Keratinocyte (primary cell): ENCODE results near the gene ITPR1. TPM values are rescaled to one million over a fixed set of nuclear protein-coding genes. Genes with fewer than 3 reads are reported as not detected.

Experiments
- DNase-seq: peaks from one replicate; pipeline ENCODE4 v3.0.0-alpha.2; 2011; ENCODE audit warnings: low read depth, missing footprints, low spot score
- FAIRE-seq: peaks from 2 replicates; lab custom pipeline; 2011; peaks lifted over from hg19 to GRCh38; lab: Jason Lieb, UNC
- H2AFZ ChIP-seq: 2 replicates; pipeline ENCODE4 v1.6.0; 2012; ENCODE audit warnings: low read length, control low read depth, inconsistent platforms; ENCODE audit not compliant: control insufficient read depth
- H3K27ac ChIP-seq: 2 replicates; pipeline ENCODE4 v1.5.1; 2011; ENCODE audit warnings: low read length; ENCODE audit not compliant: control insufficient read depth, insufficient read depth
- H3K27me3 ChIP-seq: 3 replicates; pipeline ENCODE4 v1.6.0; 2011; ENCODE audit warnings: low read length; ENCODE audit not compliant: control insufficient read depth, insufficient read depth; ENCODE audit errors: extremely low read depth
- H3K36me3 ChIP-seq, 2 experiments: 2 replicates in 1 of 2; 3 replicates in 1 of 2; pipeline ENCODE4 v1.5.1; 2011; ENCODE audit warnings: low read length in 2 of 2, mild to moderate bottlenecking in 1 of 2; ENCODE audit not compliant: control insufficient read depth in 2 of 2, insufficient read depth in 2 of 2; ENCODE audit errors: extremely low read depth in 1 of 2
- H3K4me1 ChIP-seq: 3 replicates; pipeline ENCODE4 v1.5.1; 2011; ENCODE audit warnings: low read length; ENCODE audit not compliant: control insufficient read depth, insufficient read depth; ENCODE audit errors: extremely low read depth
- H3K4me2 ChIP-seq: 3 replicates; pipeline ENCODE4 v1.6.0; 2011; ENCODE audit warnings: low read depth, low read length; ENCODE audit not compliant: control insufficient read depth, insufficient read depth; ENCODE audit errors: extremely low read depth
- H3K4me3 ChIP-seq, 3 experiments: fragments of 200-600 bp in 1 of 3; sonication (generic) in 1 of 3; 2 replicates in 2 of 3; 3 replicates in 1 of 3; pipeline ENCODE4 v1.5.1; 2011 to 2016; ENCODE audit warnings: low read length in 3 of 3, mild to moderate bottlenecking in 3 of 3, control low read depth in 2 of 3, inconsistent platforms in 1 of 3, low read depth in 1 of 3, mixed read lengths in 1 of 3, mixed run types in 1 of 3, moderate library complexity in 1 of 3; ENCODE audit not compliant: control insufficient read depth in 2 of 3, insufficient read depth in 2 of 3; ENCODE audit errors: extremely low read depth in 1 of 3
- H3K79me2 ChIP-seq: 2 replicates; pipeline ENCODE4 v1.6.0; 2012; ENCODE audit warnings: low read length; ENCODE audit not compliant: control insufficient read depth, insufficient read depth
- H3K9ac ChIP-seq: 3 replicates; pipeline ENCODE4 v1.6.0; 2011; ENCODE audit warnings: low read length; ENCODE audit not compliant: control insufficient read depth, insufficient read depth; ENCODE audit errors: extremely low read depth
- H3K9me1 ChIP-seq: 3 replicates; pipeline ENCODE4 v1.6.0; 2011; ENCODE audit warnings: low read length; ENCODE audit not compliant: control insufficient read depth, insufficient read depth; ENCODE audit errors: extremely low read depth
- H3K9me3 ChIP-seq: 2 replicates; pipeline ENCODE4 v1.5.1; 2012; ENCODE audit warnings: low read depth, low read length; ENCODE audit not compliant: control insufficient read depth
- H4K20me1 ChIP-seq: 3 replicates; pipeline ENCODE4 v1.6.0; 2011; ENCODE audit warnings: low read length; ENCODE audit not compliant: control insufficient read depth, insufficient read depth; ENCODE audit errors: extremely low read depth
- CTCF ChIP-seq, 3 experiments: IDR thresholded peaks in 1 of 3; conservative IDR thresholded peaks in 1 of 3; optimal IDR thresholded peaks in 1 of 3; 2 replicates in 2 of 3; 3 replicates in 1 of 3; pipeline versions ENCODE3 to v1.5.1; 2011; ENCODE audit warnings: low read length in 3 of 3, mild to moderate bottlenecking in 3 of 3, moderate library complexity in 2 of 3, control low read depth in 1 of 3, inconsistent platforms in 1 of 3; ENCODE audit not compliant: insufficient read depth in 2 of 3; ENCODE audit errors: extremely low read depth in 1 of 3
- EZH2 ChIP-seq: IDR thresholded peaks from one replicate; pipeline ENCODE4 v1.6.1; 2012; ENCODE audit warnings: inconsistent platforms, mild to moderate bottlenecking, low read length, moderate library complexity
- dilution Hi-C: fragments of 300-500 bp; cut with MboI; formaldehyde crosslinking; loops from one replicate; pipeline ENCODE4 v1.7.0; 2020; ENCODE audit warnings: low sequenced_read_pairs; ENCODE audit not compliant: extremely low pct_ligation_motif_present
- polyA plus RNA-seq, 5 experiments: library from polyadenylated mRNA; depleted of rRNA in 3 of 5; stranded (reverse) in 3 of 5; stranded (forward) in 1 of 5; unstranded in 1 of 5; fragments of >200 nt; gene quantifications; 1 replicate in 1 of 5; 2 replicates in 3 of 5; 3 replicates in 1 of 5; pipeline versions ENCODE4 v1.2.1 to v1.2.3, GENCODE V29; 2011 to 2012; ENCODE audit warnings: missing spikeins in 2 of 5, low read depth in 1 of 5, low replicate concordance in 1 of 5

The ITPR1 gene
- polyA plus RNA-seq, 1 donor (not counting 4 experiments of a cell fraction or from before 2014, with no cell fraction given) = 3.5 TPM

DNA sequence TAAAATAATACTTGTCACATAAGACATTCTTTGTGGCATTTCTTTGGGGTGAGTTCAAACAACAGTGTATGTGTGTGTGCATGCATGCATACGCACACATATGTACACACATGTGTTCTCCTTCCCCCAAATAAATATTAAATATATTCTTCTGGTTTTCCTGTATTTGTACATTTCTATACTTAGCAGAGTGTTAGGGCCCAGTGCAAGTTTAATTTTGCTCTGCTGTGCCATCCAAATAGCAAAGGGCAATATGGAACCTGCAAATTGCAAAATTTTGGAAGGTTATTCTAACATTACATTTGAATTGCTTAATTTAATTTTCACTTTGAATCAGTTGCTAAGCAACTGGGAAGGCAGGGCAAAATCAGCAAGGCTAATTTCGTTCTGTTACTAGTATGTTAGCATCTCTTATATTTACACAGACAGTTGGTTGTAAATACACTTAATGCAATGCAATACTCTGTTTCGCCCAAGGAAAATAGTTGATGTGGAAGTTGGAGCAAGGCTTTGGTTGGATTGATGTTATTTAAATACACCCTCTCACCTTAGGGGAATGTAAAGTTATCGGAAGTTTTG is 130.4 kb downstream of the ITPR1 start:
- Histone ChIP-seq H3K9me3 (no peaks in the 10 kb centered on the region), H3K4me1 (no peaks in the 10 kb centered on the region), H4K20me1 (no peaks in the 10 kb centered on the region), H2AFZ (no peak overlapping the region), H3K4me3 (no peak overlapping the region), H3K4me2 (no peak overlapping the region), H3K27me3 (no peaks in the 10 kb centered on the region), H3K27ac (no peak overlapping the region), H3K36me3 (no peaks in the 10 kb centered on the region), H3K79me2 (no peaks in the 10 kb centered on the region), H3K9ac (no peak overlapping the region), H3K9me1 (no peaks in the 10 kb centered on the region)
- dilution Hi-C loops = no loop called here
- TF ChIP-seq CTCF (optimal IDR thresholded peaks at IDR 0.05 in 1 of 3, IDR thresholded peaks at IDR 0.05 in 1 of 3, conservative IDR thresholded peaks at IDR 0.05 in 1 of 3; ENCODE audit: extremely low read depth in 1 of 3, insufficient read depth in 2 of 3, low read length in 3 of 3) (no peak), EZH2 (no peak)
- FAIRE-seq (no peak), DNase-seq (no peak)

GRCh38 chr3:4627651-4628375 is 134.7 kb downstream of the ITPR1 start:
- H3K36me3 ChIP-seq = no peaks in the 10 kb centered on the region

More at GRCh38 chr3:4627651-4628375, 134.7 kb downstream of the ITPR1 start:
- FAIRE-seq (no peak), DNase-seq (no peak)
- Histone ChIP-seq H3K79me2 (no peaks in the 10 kb centered on the region), H3K27ac (no peak overlapping the region), H3K27me3 (no peaks in the 10 kb centered on the region), H3K4me3 (no peak overlapping the region), H3K9me3 (no peaks in the 10 kb centered on the region), H4K20me1 (no peaks in the 10 kb centered on the region), H3K4me2 (no peak overlapping the region), H3K9ac (no peak overlapping the region), H3K4me1 (no peaks in the 10 kb centered on the region), H3K9me1 (no peaks in the 10 kb centered on the region), H2AFZ (no peak overlapping the region)
- TF ChIP-seq EZH2 (no peak), CTCF (optimal IDR thresholded peaks at IDR 0.05 in 1 of 3, IDR thresholded peaks at IDR 0.05 in 1 of 3, conservative IDR thresholded peaks at IDR 0.05 in 1 of 3; ENCODE audit: extremely low read depth in 1 of 3, insufficient read depth in 2 of 3, low read length in 3 of 3) (no peak)
- dilution Hi-C loops = no loop called here
